ENCODE results near the gene MYO15A. TPM values are rescaled to one million over a fixed set of nuclear protein-coding genes. Genes with fewer than 3 reads are reported as not detected.

Gene MYO15A
- total RNA-seq, 1 experiment from 2014 or later: 0.26 TPM

DNA sequence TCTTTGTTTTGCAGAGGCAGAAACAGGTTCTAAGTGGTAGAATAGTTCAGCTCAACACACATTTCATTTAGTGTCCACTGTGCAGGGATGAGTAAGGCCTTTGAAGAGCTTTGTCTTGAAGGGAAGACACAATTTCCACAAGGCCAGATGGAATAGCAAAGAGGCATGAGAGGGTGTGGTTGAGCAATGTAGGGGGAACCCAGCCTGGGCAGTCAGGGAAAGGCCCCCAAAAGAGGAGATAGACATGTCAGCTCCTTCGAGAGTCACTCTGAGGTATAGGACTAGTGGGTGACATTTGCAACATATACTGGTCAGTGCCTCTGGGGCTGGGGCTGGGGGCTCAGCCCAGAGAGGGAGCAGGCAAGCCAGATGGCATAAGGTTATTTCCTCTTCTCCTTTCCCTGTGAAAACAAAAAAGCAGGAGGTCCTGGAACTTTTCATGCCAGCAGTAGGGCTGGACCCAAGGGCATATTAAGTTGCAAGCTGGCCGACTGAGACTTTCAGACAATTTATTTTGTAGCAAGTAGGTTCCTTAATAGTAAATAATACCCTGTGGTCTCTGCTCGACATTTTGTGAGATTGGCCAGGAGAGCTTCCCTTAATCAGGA is 82.2 kb downstream of the MYO15A start:
- no peaks in the 10 kb centered on the region for H3K9me3 ChIP-seq (ENCODE audit: low read length)
- peaks cover 42% of the 10 kb centered on the region for H3K36me3 ChIP-seq (ENCODE audit: low read depth, low read length)
- DNase-seq: no peak
- H3K4me1 ChIP-seq (ENCODE audit: insufficient read depth, low read length): peaks cover 34% of the 10 kb centered on the region
- ATAC-seq: no peak
- H3K27ac ChIP-seq (ENCODE audit: low read length): no peak overlapping the region
- H3K4me2 ChIP-seq (ENCODE audit: low read length): no peak overlapping the region
- intact Hi-C loops (cut with micrococcal nuclease): no loop called here
- H3K9me2 ChIP-seq (replicated peaks; ENCODE audit: low read length): no peaks in the 10 kb centered on the region
- BruUV-seq (replicated peaks): no TSS peak
- H3K27me3 ChIP-seq (ENCODE audit: low read length): no peaks in the 10 kb centered on the region
- no peaks in the 10 kb centered on the region for H3F3A ChIP-seq (ENCODE audit: low read length, unreplicated experiment)
- H3K4me3 ChIP-seq (ENCODE audit: low read length): no peak overlapping the region
- TF ChIP-seq, protein P1, sequence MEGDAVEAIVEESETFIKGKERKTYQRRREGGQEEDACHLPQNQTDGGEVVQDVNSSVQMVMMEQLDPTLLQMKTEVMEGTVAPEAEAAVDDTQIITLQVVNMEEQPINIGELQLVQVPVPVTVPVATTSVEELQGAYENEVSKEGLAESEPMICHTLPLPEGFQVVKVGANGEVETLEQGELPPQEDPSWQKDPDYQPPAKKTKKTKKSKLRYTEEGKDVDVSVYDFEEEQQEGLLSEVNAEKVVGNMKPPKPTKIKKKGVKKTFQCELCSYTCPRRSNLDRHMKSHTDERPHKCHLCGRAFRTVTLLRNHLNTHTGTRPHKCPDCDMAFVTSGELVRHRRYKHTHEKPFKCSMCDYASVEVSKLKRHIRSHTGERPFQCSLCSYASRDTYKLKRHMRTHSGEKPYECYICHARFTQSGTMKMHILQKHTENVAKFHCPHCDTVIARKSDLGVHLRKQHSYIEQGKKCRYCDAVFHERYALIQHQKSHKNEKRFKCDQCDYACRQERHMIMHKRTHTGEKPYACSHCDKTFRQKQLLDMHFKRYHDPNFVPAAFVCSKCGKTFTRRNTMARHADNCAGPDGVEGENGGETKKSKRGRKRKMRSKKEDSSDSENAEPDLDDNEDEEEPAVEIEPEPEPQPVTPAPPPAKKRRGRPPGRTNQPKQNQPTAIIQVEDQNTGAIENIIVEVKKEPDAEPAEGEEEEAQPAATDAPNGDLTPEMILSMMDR (conservative IDR thresholded peaks at IDR 0.05; ENCODE audit: low read depth, low read length): no peak
- no peak for TF ChIP-seq EZH2 (IDR thresholded peaks at IDR 0.05; ENCODE audit: low read length, unreplicated experiment)
- no peak for TF ChIP-seq EZH2phosphoT487 (IDR thresholded peaks at IDR 0.05; ENCODE audit: borderline replicate concordance, low read length)
- ChIA-PET POLR2A (ENCODE audit: unreplicated experiment) (no interaction called here), CTCF (no interaction called here)
- H3K9ac ChIP-seq (ENCODE audit: low read length): no peak overlapping the region
- no peak overlapping the region for H2AFZ ChIP-seq (ENCODE audit: low read length)
- H3K79me2 ChIP-seq (ENCODE audit: low read length): peaks cover 98% of the 10 kb centered on the region
- peaks cover 58% of the 10 kb centered on the region for H4K20me1 ChIP-seq (ENCODE audit: low read length)

- peaks cover 46% of the 10 kb centered on the region for H3K36me3 ChIP-seq (ENCODE audit: low read depth, low read length)
- H3K9ac ChIP-seq (ENCODE audit: low read length): no peak overlapping the region
- ChIA-PET POLR2A (ENCODE audit: unreplicated experiment) (no interaction called here), CTCF (no interaction called here)
- peaks cover 98% of the 10 kb centered on the region for H3K79me2 ChIP-seq (ENCODE audit: low read length)
- no peaks in the 10 kb centered on the region for H3F3A ChIP-seq (ENCODE audit: low read length, unreplicated experiment)
- H4K20me1 ChIP-seq (ENCODE audit: low read length): peaks cover 56% of the 10 kb centered on the region
- no peaks in the 10 kb centered on the region for H3K9me3 ChIP-seq (ENCODE audit: low read length)
- H3K4me2 ChIP-seq (ENCODE audit: low read length): no peak overlapping the region
- no peaks in the 10 kb centered on the region for H3K27me3 ChIP-seq (ENCODE audit: low read length)
- no peak for DNase-seq
- H3K4me3 ChIP-seq (ENCODE audit: low read length): no peak overlapping the region
- intact Hi-C loops (cut with micrococcal nuclease): no loop called here
- no peak for ATAC-seq
- H3K27ac ChIP-seq (ENCODE audit: low read length): no peak overlapping the region
- TF ChIP-seq EZH2 (IDR thresholded peaks at IDR 0.05; ENCODE audit: low read length, unreplicated experiment): no peak
- TF ChIP-seq, protein P1 (conservative IDR thresholded peaks at IDR 0.05; ENCODE audit: low read depth, low read length): no peak
- no peak for TF ChIP-seq EZH2phosphoT487 (IDR thresholded peaks at IDR 0.05; ENCODE audit: borderline replicate concordance, low read length)
- peaks cover 33% of the 10 kb centered on the region for H3K4me1 ChIP-seq (ENCODE audit: insufficient read depth, low read length)
- BruUV-seq (replicated peaks): no TSS peak
- H2AFZ ChIP-seq (ENCODE audit: low read length): no peak overlapping the region
- no peaks in the 10 kb centered on the region for H3K9me2 ChIP-seq (replicated peaks; ENCODE audit: low read length)
Observed at GRCh38 chr17:18191236-18191667, 82.7 kb downstream of the MYO15A start.

DNA sequence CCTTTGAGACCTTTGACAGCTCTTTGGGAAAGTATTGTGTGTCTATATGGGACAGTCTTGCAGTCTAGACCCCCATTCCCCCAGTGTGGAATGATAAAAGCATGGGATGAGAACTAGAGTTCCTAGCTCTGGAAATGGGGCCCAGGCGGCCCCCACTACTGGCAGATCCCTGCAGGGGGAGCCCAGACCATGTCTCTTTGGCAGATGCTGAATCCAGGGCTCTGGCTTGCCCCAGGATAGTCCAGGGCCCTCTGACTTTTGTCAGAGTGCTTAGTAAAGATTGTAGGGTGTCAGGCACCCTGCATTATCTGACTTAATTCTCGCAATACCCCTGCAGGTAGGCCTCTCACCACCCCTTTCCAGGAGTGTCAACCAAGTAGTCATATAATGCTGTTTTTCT is 83.4 kb downstream of the MYO15A start:
- H3K9me3 ChIP-seq (ENCODE audit: low read length): no peaks in the 10 kb centered on the region
- no peaks in the 10 kb centered on the region for H3K9me2 ChIP-seq (replicated peaks; ENCODE audit: low read length)
- H3K4me3 ChIP-seq (ENCODE audit: low read length): no peak overlapping the region
- H4K20me1 ChIP-seq (ENCODE audit: low read length): peaks cover 53% of the 10 kb centered on the region
- H3K36me3 ChIP-seq (ENCODE audit: low read depth, low read length): peaks cover 52% of the 10 kb centered on the region
- TF ChIP-seq, protein P1 (conservative IDR thresholded peaks at IDR 0.05; ENCODE audit: low read depth, low read length): peak; percentile 44
- TF ChIP-seq EZH2 (IDR thresholded peaks at IDR 0.05; ENCODE audit: low read length, unreplicated experiment) (no peak), EZH2phosphoT487 (IDR thresholded peaks at IDR 0.05; ENCODE audit: borderline replicate concordance, low read length) (no peak)
- H3K27ac ChIP-seq (ENCODE audit: low read length): no peak overlapping the region
- H3K79me2 ChIP-seq (ENCODE audit: low read length): peaks cover 98% of the 10 kb centered on the region
- no peak overlapping the region for H3K9ac ChIP-seq (ENCODE audit: low read length)
- H3K27me3 ChIP-seq (ENCODE audit: low read length): no peaks in the 10 kb centered on the region
- CTCF ChIA-PET: no interaction called here
- H2AFZ ChIP-seq (ENCODE audit: low read length): no peak overlapping the region
- no peak for ATAC-seq
- no peaks in the 10 kb centered on the region for H3F3A ChIP-seq (ENCODE audit: low read length, unreplicated experiment)
- POLR2A ChIA-PET (ENCODE audit: unreplicated experiment): interaction anchor here (0.6 kb wide), 1 partner anchor 1025 kb away, joined by 5 read pairs; no protein-coding TSS in a partner anchor
- peaks cover 26% of the 10 kb centered on the region for H3K4me1 ChIP-seq (ENCODE audit: insufficient read depth, low read length)
- no peak for DNase-seq
- intact Hi-C loops (cut with micrococcal nuclease): no loop called here
- H3K4me2 ChIP-seq (ENCODE audit: low read length): no peak overlapping the region
- BruUV-seq (replicated peaks): no TSS peak

Measured in PC-3 (cell line).